Activated CD8-positive, alpha-beta T cell treated with anti-CD3 and anti-CD28 coated beads, Interleukin-2, amount 10 ng/mL, durations not matched to agents 7 days and 5 days (primary cell): ENCODE measurements around the gene KIF26A. TPM values are rescaled to one million over a fixed set of nuclear protein-coding genes. Genes with fewer than 3 reads are reported as not detected.
A peak's percentile ranks its signal among the peaks of the same experiment; 100 is the strongest.
"Not testable (repeated sequence)": the region's sequence is repeated elsewhere in the genome, so short reads cannot be mapped to it uniquely, and the experiment has no call there.

Experiments used
- ATAC-seq: fragments of 150-1000 bp; cut with Tn5 transposase; one replicate; pipeline ENCODE4 v1.10.0; 2021; ENCODE audit warnings: moderate library complexity
- CTCF ChIA-PET: fragments of 350-600 bp; sonication (Branson Sonifier 250); formaldehyde crosslinking; loops from one replicate; lab custom pipeline; 2021; ENCODE audit warnings: antibody characterized with exemption; lab: Charles Lee
- POLR2A ChIA-PET: fragments of 350-600 bp; sonication (Branson Sonifier 250); formaldehyde crosslinking; loops from one replicate; lab custom pipeline; 2021; ENCODE audit warnings: antibody characterized with exemption; lab: Charles Lee
- DNase-seq: peaks from one replicate; pipeline ENCODE4 v3.0.0-alpha.2; 2020
- H3K27ac Mint-ChIP-seq: one replicate; pipeline ENCODE4 v1.8.0; 2021; ENCODE audit warnings: mild to moderate bottlenecking, mixed read lengths
- H3K27me3 Mint-ChIP-seq: one replicate; pipeline ENCODE4 v1.8.0; 2021; ENCODE audit warnings: low read depth, mixed read lengths
- H3K36me3 Mint-ChIP-seq: one replicate; pipeline ENCODE4 v1.8.0; 2021; ENCODE audit warnings: low read depth, mixed read lengths
- H3K4me1 Mint-ChIP-seq: one replicate; pipeline ENCODE4 v1.8.0; 2021; ENCODE audit warnings: low read depth, mixed read lengths
- H3K4me3 Mint-ChIP-seq: one replicate; pipeline ENCODE4 v1.8.0; 2021; ENCODE audit warnings: mild to moderate bottlenecking, mixed read lengths
- H3K9me3 Mint-ChIP-seq: one replicate; pipeline ENCODE4 v1.8.0; 2022; ENCODE audit warnings: mixed read lengths; ENCODE audit not compliant: insufficient read depth
- microRNA-seq: library from miRNA; unstranded; fragments of <30 nt; microRNA quantifications from one replicate; pipeline ENCODE4 v1.2.0, GENCODE V29; 2022
- total RNA-seq, 2 experiments: library from RNA; stranded (reverse); gene quantifications; one replicate each; pipeline ENCODE4 v1.2.3, GENCODE V29; 2021

Gene KIF26A
- total RNA-seq, 2 experiments from 2014 or later = 0.26 TPM

DNA sequence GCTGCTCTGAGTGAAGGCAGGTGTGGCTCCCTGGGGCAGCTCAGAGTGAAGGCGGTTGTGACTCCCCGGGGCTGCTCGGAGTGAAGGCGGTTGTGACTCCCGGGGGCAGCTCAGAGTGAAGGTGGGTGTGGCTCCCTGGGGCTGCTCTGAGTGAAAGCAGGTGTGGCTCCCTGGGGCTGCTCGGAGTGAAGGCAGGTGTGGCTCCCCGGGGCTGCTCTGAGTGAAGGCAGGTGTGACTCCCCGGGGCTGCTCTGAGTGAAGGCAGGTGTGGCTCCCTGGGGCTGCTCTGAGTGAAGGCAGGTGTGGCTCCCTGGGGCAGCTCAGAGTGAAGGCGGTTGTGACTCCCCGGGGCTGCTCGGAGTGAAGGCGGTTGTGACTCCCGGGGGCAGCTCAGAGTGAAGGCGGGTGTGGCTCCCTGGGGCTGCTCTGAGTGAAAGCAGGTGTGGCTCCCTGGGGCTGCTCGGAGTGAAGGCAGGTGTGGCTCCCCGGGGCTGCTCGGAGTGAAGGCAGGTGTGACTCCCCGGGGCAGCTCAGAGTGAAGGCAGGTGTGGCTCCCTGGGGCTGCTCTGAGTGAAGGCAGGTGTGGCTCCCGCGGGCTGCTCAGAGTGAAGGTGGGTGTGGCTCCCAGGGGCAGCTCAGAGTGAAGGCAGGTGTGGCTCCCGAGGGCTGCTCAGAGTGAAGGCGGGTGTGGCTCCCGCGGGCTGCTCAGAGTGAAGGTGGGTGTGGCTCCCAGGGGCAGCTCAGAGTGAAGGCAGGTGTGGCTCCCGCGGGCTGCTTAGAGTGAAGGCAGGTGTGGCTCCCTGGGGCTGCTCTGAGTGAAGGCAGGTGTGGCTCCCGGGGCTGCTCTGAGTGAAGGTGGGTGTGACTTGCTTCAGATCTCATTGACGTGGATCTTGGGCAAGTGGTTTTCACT is 87.1 kb downstream of the KIF26A start:
- H3K27ac Mint-ChIP-seq, CTCF ChIA-PET, H3K36me3 Mint-ChIP-seq: not testable (repeated sequence)

DNA sequence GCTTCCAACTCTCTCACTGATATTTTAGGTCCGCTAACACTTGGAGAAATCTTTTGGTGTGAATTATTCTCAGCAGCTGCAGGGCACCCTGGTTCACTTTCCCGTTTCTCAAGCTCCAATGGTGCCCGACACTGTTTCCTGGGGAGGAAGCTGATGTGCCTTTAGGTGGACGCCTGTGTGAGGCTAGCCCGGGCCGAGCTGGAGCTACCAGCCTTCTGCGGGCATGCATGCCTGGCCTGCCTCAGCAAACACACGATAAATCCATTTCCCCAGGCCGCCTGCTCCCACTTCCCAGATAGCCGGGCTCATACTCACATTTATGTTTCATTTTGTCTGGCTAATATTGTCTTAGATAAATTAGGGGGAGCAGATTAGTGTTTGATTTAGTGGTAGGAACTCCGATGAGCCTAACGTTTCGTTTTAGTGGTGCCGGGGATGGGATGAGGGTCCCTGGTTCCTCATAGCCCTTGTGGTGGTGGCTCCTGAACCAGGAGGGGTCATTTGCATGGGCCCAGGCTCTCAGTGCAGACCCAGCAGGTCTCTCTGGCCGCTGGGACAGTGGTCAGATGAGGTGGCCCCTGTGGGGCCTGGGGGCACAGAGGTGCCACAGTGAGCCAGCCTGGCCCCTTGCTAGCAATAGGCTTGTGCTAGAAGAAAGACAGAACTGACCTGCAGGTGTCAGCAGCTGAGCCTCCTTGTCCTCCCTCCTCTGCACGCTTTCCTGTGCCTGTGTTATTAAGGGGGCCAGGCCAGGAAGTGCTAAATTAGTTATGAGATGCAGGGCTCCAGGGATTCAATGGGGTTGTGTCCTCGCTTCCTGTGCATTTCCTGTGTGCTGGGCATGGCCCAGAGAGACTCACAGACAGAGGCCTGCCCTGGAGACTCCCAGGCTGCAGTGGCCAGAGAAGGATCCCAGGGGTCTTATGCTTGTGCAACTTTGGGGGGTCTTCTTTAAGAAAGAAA is 88.3 kb downstream of the KIF26A start:
- CTCF ChIA-PET = no interaction called here

More for the DNA sequence above, 87.1 kb downstream of the KIF26A start:
- DNase-seq, POLR2A ChIA-PET, ATAC-seq, H3K27me3 Mint-ChIP-seq, H3K9me3 Mint-ChIP-seq, H3K4me3 Mint-ChIP-seq: not testable (repeated sequence)
- peaks cover 27% of the 10 kb centered on the region for H3K4me1 Mint-ChIP-seq

DNA sequence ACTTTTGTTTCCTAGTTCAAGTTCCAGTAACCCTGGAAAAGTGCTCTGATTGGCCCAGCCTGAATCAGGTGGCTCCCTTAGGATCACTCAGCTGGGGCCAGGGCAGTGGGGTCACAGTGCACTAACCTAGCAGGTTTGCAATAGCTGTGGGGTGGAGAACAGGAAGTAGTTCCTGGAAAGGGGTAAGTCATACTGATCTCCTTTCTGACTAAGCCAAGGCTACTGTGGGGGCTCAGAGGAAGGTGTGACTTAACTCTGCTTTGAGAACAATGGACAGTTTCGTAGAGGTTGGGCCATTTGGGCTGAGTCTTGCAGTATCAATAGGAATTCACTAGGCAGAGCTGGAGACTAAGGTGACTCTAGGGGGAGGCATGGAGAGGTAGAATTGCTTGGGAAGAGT is 89.4 kb downstream of the KIF26A start:
- H3K4me3 Mint-ChIP-seq = no peak overlapping the region
- DNase-seq (peak; percentile 61), ATAC-seq (peak; percentile 86)
- peaks cover 27% of the 10 kb centered on the region for H3K4me1 Mint-ChIP-seq
- H3K27ac Mint-ChIP-seq = peak overlapping the region; percentile 89
- H3K36me3 Mint-ChIP-seq = no peaks in the 10 kb centered on the region
- ChIA-PET CTCF (interaction anchor here (0.8 kb wide), 1 partner anchor 90 kb away, joined by 3 read pairs; no protein-coding TSS in a partner anchor), POLR2A (no interaction called here)
- H3K9me3 Mint-ChIP-seq = no peaks in the 10 kb centered on the region
- H3K27me3 Mint-ChIP-seq = peaks cover 2% of the 10 kb centered on the region

More for the DNA sequence above, 88.3 kb downstream of the KIF26A start:
- Mint-ChIP-seq H3K4me1 (peaks cover 27% of the 10 kb centered on the region), H3K27me3 (peaks cover 2% of the 10 kb centered on the region), H3K36me3 (no peaks in the 10 kb centered on the region), H3K9me3 (no peaks in the 10 kb centered on the region), H3K4me3 (no peak overlapping the region), H3K27ac (peak overlapping the region; percentile 76)
- ATAC-seq (no peak), DNase-seq (no peak)
- POLR2A ChIA-PET = no interaction called here

GRCh38 chr14:104228221-104228620 is 89.8 kb downstream of the KIF26A start:
- Mint-ChIP-seq H3K27ac (peak overlapping the region; percentile 89), H3K36me3 (no peaks in the 10 kb centered on the region), H3K9me3 (peaks cover 2% of the 10 kb centered on the region), H3K4me1 (peaks cover 27% of the 10 kb centered on the region), H3K4me3 (no peak overlapping the region), H3K27me3 (peaks cover 2% of the 10 kb centered on the region)
- CTCF ChIA-PET = interaction anchor here (0.8 kb wide), 1 partner anchor 90 kb away, joined by 3 read pairs; no protein-coding TSS in a partner anchor
- DNase-seq = no peak
- ATAC-seq = peak; percentile 13
- POLR2A ChIA-PET = no interaction called here

- H3K4me1 Mint-ChIP-seq = peaks cover 27% of the 10 kb centered on the region
- peaks cover 7% of the 10 kb centered on the region for H3K9me3 Mint-ChIP-seq
- POLR2A ChIA-PET = no interaction called here
- ATAC-seq (no peak), DNase-seq (no peak)
- H3K27ac Mint-ChIP-seq = peak overlapping the region; percentile 89
- H3K4me3 Mint-ChIP-seq = no peak overlapping the region
- no peaks in the 10 kb centered on the region for H3K27me3 Mint-ChIP-seq
- no peaks in the 10 kb centered on the region for H3K36me3 Mint-ChIP-seq
- CTCF ChIA-PET = no interaction called here
Measured at GRCh38 chr14:104228716-104229533, 90.5 kb downstream of the KIF26A start.

GRCh38 chr14:104229534-104230055 is 91.2 kb downstream of the KIF26A start:
- ATAC-seq = no peak
- CTCF ChIA-PET = no interaction called here
- peaks cover 26% of the 10 kb centered on the region for H3K4me1 Mint-ChIP-seq
- no peaks in the 10 kb centered on the region for H3K36me3 Mint-ChIP-seq
- no peak for DNase-seq
- POLR2A ChIA-PET = no interaction called here
- no peaks in the 10 kb centered on the region for H3K27me3 Mint-ChIP-seq
- H3K4me3 Mint-ChIP-seq = no peak overlapping the region
- peaks cover 7% of the 10 kb centered on the region for H3K9me3 Mint-ChIP-seq
- no peak overlapping the region for H3K27ac Mint-ChIP-seq

- Mint-ChIP-seq H3K4me1 (peaks cover 23% of the 10 kb centered on the region), H3K36me3 (no peaks in the 10 kb centered on the region), H3K9me3 (peaks cover 7% of the 10 kb centered on the region), H3K27me3 (no peaks in the 10 kb centered on the region), H3K27ac (no peak overlapping the region), H3K4me3 (no peak overlapping the region)
- CTCF ChIA-PET = no interaction called here
- no peak for DNase-seq
- POLR2A ChIA-PET = no interaction called here
- ATAC-seq = no peak
Measured at GRCh38 chr14:104230119-104230815, 91.9 kb downstream of the KIF26A start.

Small RNAs within 50 kb of the gene (microRNA-seq; reads per million reads assigned to microRNA genes)
- gene MIR203A (not detected), gene MIR203B (not detected)

Other genes starting within 250 kb of the KIF26A start
- gene TDRD9, start 210.1 kb upstream of the KIF26A start, total RNA-seq = 1 to 10 TPM; 1.3 to 2.7 TPM
- not detected for gene RD3L, start 196.1 kb upstream of the KIF26A start, total RNA-seq
- gene ASPG, start 52.9 kb upstream of the KIF26A start, total RNA-seq = not detected